Measurements from ENCODE around the gene TIMM21.

DNA sequence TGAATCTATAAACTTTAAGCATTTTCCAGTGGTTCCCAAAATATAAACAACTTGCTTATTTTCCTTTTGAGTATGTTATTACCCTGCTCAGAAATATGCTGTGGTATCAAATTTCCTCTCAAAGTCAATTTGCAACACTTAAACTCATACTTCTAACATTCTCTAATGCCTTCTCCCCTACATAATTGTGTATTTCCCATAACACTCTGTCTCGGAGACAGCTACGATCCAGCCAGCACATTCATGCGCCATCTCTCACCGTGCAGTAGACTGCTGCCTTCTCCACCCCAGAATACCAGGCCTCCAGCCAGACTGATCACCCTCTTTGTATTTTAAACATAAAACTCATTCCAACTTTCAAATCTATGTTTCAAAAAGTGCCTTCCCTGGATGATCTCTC lies 41.8 kb downstream of the TIMM21 start:
- TF ChIP-seq POLR2AphosphoS5 (IDR thresholded peaks at IDR 0.05; ENCODE audit: low read depth, low read length) (no peak), POLR2A (IDR thresholded peaks at IDR 0.05; ENCODE audit: low read depth, low read length) (no peak)
